Effector memory CD4-positive, alpha-beta T cell (primary cell): ENCODE measurements around the gene MREG.
"Not testable (repeated sequence)": the region's sequence is repeated elsewhere in the genome, so short reads cannot be mapped to it uniquely, and the experiment has no call there.

Experiments used
- DNase-seq, 3 donors: peaks; one replicate each; pipeline ENCODE4 v3.0.0-alpha.2; 2020
- H3K27ac ChIP-seq: 2 replicates; pipeline ENCODE4 v1.7.0; 2013; ENCODE audit warnings: mild to moderate bottlenecking, low read length, moderate library complexity; ENCODE audit not compliant: insufficient read depth, poor library complexity, severe bottlenecking
- H3K27me3 ChIP-seq: replicated peaks from 2 replicates; pipeline ENCODE4 v1.7.0; 2013; ENCODE audit warnings: mild to moderate bottlenecking, low read length; ENCODE audit not compliant: insufficient read depth, control insufficient read depth, poor library complexity, severe bottlenecking
- H3K36me3 ChIP-seq: 2 replicates; pipeline ENCODE4 v1.7.0; 2013; ENCODE audit warnings: mild to moderate bottlenecking, low read length, moderate library complexity; ENCODE audit not compliant: control insufficient read depth, insufficient read depth
- H3K4me1 ChIP-seq: 2 replicates; pipeline ENCODE4 v1.7.0; 2013; ENCODE audit warnings: low read length, mild to moderate bottlenecking; ENCODE audit not compliant: control insufficient read depth, insufficient read depth, poor library complexity, severe bottlenecking
- H3K4me3 ChIP-seq: 2 replicates; pipeline ENCODE4 v1.7.0; 2013; ENCODE audit warnings: low read length, low read depth, mild to moderate bottlenecking; ENCODE audit not compliant: insufficient read depth, poor library complexity, severe bottlenecking
- H3K9me3 ChIP-seq: 2 replicates; pipeline ENCODE4 v1.7.0; 2013; ENCODE audit warnings: mild to moderate bottlenecking, low read length, moderate library complexity; ENCODE audit not compliant: control insufficient read depth

MREG gene

GRCh38 chr2:215997219-215997618 is 16.1 kb downstream of the MREG start:
- no peaks in the 10 kb centered on the region for H3K9me3 ChIP-seq
- no peaks in the 10 kb centered on the region for H3K27me3 ChIP-seq
- H3K4me3 ChIP-seq, result no peak overlapping the region
- H3K4me1 ChIP-seq, result no peaks in the 10 kb centered on the region
- DNase-seq, result no peak
- no peak overlapping the region for H3K27ac ChIP-seq
- H3K36me3 ChIP-seq, result no peaks in the 10 kb centered on the region

DNA sequence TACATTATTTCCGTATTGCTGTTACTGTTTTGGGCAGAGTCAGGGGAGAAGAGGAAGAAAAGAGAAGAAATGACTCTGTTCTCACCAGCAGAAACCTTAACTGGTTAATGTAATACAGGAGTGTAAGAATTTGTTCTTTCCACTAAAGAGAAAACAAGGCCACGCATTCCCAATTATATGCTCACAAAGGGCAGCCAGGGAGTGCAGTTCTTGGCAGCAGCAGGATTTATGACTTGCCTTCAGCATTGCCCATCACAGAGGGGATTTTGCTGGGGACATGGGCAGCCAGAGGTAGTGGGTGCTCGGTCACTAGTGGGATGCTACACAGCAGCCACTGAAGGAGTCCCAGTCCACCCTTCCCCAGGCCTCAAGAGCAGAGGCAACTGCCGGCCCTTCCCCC is 18.4 kb downstream of the MREG start:
- H3K36me3 ChIP-seq, result no peaks in the 10 kb centered on the region
- H3K27me3 ChIP-seq, result no peaks in the 10 kb centered on the region
- no peak for DNase-seq
- H3K4me1 ChIP-seq, result no peaks in the 10 kb centered on the region
- H3K4me3 ChIP-seq, result no peak overlapping the region
- H3K27ac ChIP-seq, result no peak overlapping the region
- H3K9me3 ChIP-seq, result no peaks in the 10 kb centered on the region

GRCh38 chr2:215988556-215989207 is 24.7 kb downstream of the MREG start:
- H3K4me3 ChIP-seq, H3K9me3 ChIP-seq, H3K4me1 ChIP-seq, H3K27me3 ChIP-seq, H3K27ac ChIP-seq, DNase-seq, H3K36me3 ChIP-seq: not testable (repeated sequence)

- Histone ChIP-seq H3K9me3 (no peaks in the 10 kb centered on the region), H3K36me3 (no peaks in the 10 kb centered on the region), H3K27me3 (no peaks in the 10 kb centered on the region), H3K4me1 (no peaks in the 10 kb centered on the region), H3K4me3 (no peak overlapping the region), H3K27ac (no peak overlapping the region)
- DNase-seq, result no peak
Measured at GRCh38 chr2:215985257-215985656, 28.1 kb downstream of the MREG start.

- H3K9me3 ChIP-seq, result no peaks in the 10 kb centered on the region
- H3K4me1 ChIP-seq, result no peaks in the 10 kb centered on the region
- no peaks in the 10 kb centered on the region for H3K27me3 ChIP-seq
- no peak overlapping the region for H3K27ac ChIP-seq
- DNase-seq, result no peak
- no peaks in the 10 kb centered on the region for H3K36me3 ChIP-seq
- H3K4me3 ChIP-seq, result no peak overlapping the region
Measured at GRCh38 chr2:215984661-215985060, 28.7 kb downstream of the MREG start.

DNA sequence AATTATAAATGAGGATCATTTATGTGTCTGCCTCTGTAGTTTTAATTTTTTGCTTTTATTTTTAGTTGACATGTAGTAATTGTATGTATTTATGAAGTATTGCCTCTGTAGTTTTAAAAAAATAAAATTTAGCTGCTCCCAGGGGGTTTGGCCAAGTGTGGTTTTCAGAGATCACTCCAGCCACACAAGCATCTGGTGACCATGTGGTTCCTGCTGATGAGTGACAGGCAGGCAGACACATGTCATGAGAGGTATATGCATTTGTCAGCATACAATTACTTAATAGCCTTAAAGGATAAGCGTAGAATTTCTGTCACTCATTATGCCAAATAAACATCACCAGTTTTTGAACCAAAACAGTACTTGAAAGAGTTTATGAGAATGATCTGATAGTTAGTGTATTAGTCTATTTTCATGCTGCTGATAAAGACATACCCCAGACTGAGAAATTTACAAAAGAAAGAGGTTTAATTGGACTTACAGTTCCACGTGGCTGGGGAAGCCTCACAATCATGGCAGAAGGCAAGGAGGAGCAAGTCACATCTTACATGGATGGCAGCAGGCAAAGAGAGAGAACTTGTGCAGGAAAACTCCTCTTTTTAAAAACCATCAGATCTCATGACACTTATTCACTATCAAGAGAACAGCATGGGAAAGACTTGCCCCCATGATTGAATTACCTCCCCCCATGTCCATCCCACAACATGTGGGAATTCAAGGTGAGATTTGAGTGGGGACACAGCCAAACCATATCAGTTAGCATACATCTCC is 29.6 kb downstream of the MREG start:
- no peak overlapping the region for H3K27ac ChIP-seq
- H3K27me3 ChIP-seq, result no peaks in the 10 kb centered on the region
- H3K9me3 ChIP-seq, result no peaks in the 10 kb centered on the region
- no peaks in the 10 kb centered on the region for H3K36me3 ChIP-seq
- H3K4me3 ChIP-seq, result no peak overlapping the region
- no peak for DNase-seq
- H3K4me1 ChIP-seq, result no peaks in the 10 kb centered on the region

- Histone ChIP-seq H3K4me1 (no peaks in the 10 kb centered on the region), H3K27ac (no peak overlapping the region), H3K9me3 (no peaks in the 10 kb centered on the region), H3K27me3 (no peaks in the 10 kb centered on the region), H3K36me3 (no peaks in the 10 kb centered on the region), H3K4me3 (no peak overlapping the region)
- no peak for DNase-seq
Measured at GRCh38 chr2:215982465-215982875, 30.9 kb downstream of the MREG start.

DNA sequence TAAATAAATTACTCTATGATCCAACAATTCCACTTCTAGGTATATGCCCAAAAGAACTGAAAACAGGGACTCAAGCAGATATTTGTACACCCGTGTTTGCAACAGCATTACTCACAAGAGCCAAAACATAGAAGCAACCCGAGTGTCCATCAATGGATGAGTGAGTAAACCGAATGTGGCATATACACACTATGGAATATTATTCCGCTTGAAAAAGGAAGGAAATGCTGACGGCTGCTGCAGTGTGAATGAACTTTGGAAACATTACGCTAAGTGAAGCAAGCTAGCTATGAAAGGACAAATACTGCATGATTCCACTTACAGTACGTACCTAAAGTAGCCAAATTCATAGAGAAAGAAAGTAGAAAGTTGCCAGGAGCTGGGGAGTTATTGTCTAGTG is 32.2 kb downstream of the MREG start:
- no peaks in the 10 kb centered on the region for H3K27me3 ChIP-seq
- H3K27ac ChIP-seq, result no peak overlapping the region
- no peak overlapping the region for H3K4me3 ChIP-seq
- DNase-seq, result no peak
- no peaks in the 10 kb centered on the region for H3K4me1 ChIP-seq
- H3K9me3 ChIP-seq, result no peaks in the 10 kb centered on the region
- H3K36me3 ChIP-seq, result no peaks in the 10 kb centered on the region

DNA sequence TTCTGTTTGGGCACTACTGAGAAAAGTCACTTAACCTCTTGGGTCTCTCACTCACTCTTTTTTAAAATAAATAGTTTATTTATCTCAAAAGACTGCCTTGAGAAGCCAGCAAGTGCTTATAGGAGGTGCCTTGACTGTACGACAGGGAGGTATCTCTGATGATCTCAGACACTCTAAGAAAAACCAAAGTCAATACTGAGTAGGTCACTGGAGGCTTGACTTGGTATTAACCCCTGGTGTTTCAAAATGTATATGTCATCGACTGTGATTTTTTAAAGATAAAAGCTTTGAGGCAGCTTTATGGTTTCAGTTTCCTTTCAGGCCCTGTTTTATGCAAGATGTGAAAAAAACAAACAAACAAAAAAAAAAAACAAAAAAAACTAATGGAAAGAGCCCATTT is 33.7 kb downstream of the MREG start:
- no peak for DNase-seq
- H3K4me1 ChIP-seq, result no peaks in the 10 kb centered on the region
- H3K27ac ChIP-seq, result no peak overlapping the region
- no peaks in the 10 kb centered on the region for H3K27me3 ChIP-seq
- no peaks in the 10 kb centered on the region for H3K9me3 ChIP-seq
- no peak overlapping the region for H3K4me3 ChIP-seq
- H3K36me3 ChIP-seq, result no peaks in the 10 kb centered on the region

GRCh38 chr2:215974700-215975429 is 38.5 kb downstream of the MREG start:
- H3K4me1 ChIP-seq, result no peaks in the 10 kb centered on the region
- H3K36me3 ChIP-seq, result no peaks in the 10 kb centered on the region
- no peaks in the 10 kb centered on the region for H3K27me3 ChIP-seq
- H3K4me3 ChIP-seq, result no peak overlapping the region
- H3K27ac ChIP-seq, result no peak overlapping the region
- no peak for DNase-seq
- H3K9me3 ChIP-seq, result no peaks in the 10 kb centered on the region
